ENCODE data around the gene ADGRV1.

GRCh38 chr5:91176288-91177016 lies 617.9 kb downstream of the ADGRV1 start:
- TF ChIP-seq POLR2A (IDR thresholded peaks at IDR 0.05) (no peak), CTCF (IDR thresholded peaks at IDR 0.05) (no peak)
